PC-3 (cell line): ENCODE data around the gene SMOC2. TPM values are rescaled to one million over a fixed set of nuclear protein-coding genes. Genes with fewer than 3 reads are reported as not detected.

Source experiments
- ATAC-seq: fragments of 200-7000 bp; cut with Tn5 transposase; 2 replicates; pipeline ENCODE4 v1.9.1; 2020; ENCODE audit warnings: mild to moderate bottlenecking, moderate library complexity
- BruUV-seq: library from RNA; stranded (reverse); fragments of 400-500 nt; replicated peaks from 2 replicates; lab custom pipeline; 2021; lab: Mats Ljungman, UMichigan
- CTCF ChIA-PET: fragments of 300-600 bp; sonication (Branson Sonifier 250); formaldehyde crosslinking; loops from one replicate; lab custom pipeline; 2022; ENCODE audit warnings: antibody characterized with exemption; lab: Charles Lee
- POLR2A ChIA-PET: fragments of 300-600 bp; sonication (Branson Sonifier 250); formaldehyde crosslinking; loops from one replicate; lab custom pipeline; 2022; ENCODE audit warnings: antibody characterized with exemption; ENCODE audit not compliant: unreplicated experiment; lab: Charles Lee
- DNase-seq: peaks from one replicate; pipeline ENCODE4 v3.0.0-alpha.2; 2015
- H2AFZ ChIP-seq: fragments of 300-600 bp; sonication (generic); 2 replicates; pipeline ENCODE4 v1.6.0; 2016; ENCODE audit warnings: antibody characterized with exemption, low read length
- H3F3A ChIP-seq: fragments of 300-600 bp; sonication (generic); one replicate; pipeline ENCODE4 v1.6.0; 2017; ENCODE audit warnings: antibody characterized with exemption, low read length, control low read depth, mild to moderate bottlenecking; ENCODE audit not compliant: unreplicated experiment
- H3K27ac ChIP-seq: fragments of 300-600 bp; sonication (generic); 2 replicates; pipeline ENCODE4 v1.5.1; 2016; ENCODE audit warnings: mild to moderate bottlenecking, low read length
- H3K27me3 ChIP-seq: fragments of 300-600 bp; sonication (generic); 2 replicates; pipeline ENCODE4 v1.6.1; 2016; ENCODE audit warnings: low read length, mixed read lengths
- H3K36me3 ChIP-seq: fragments of 300-600 bp; sonication (generic); 2 replicates; pipeline ENCODE4 v1.6.1; 2016; ENCODE audit warnings: low read depth, mixed run types, low read length, mixed read lengths
- H3K4me1 ChIP-seq: fragments of 300-600 bp; sonication (generic); 2 replicates; pipeline ENCODE4 v1.5.1; 2016; ENCODE audit warnings: low read length; ENCODE audit not compliant: insufficient read depth
- H3K4me2 ChIP-seq: fragments of 300-600 bp; sonication (generic); 2 replicates; pipeline ENCODE4 v1.6.0; 2016; ENCODE audit warnings: low read length
- H3K4me3 ChIP-seq: fragments of 300-600 bp; sonication (generic); 2 replicates; pipeline ENCODE4 v1.5.1; 2016; ENCODE audit warnings: mild to moderate bottlenecking, low read length, mixed read lengths
- H3K79me2 ChIP-seq: fragments of 300-600 bp; sonication (generic); 2 replicates; pipeline ENCODE4 v1.6.1; 2017; ENCODE audit warnings: low read length, mixed read lengths
- H3K9ac ChIP-seq: fragments of 300-600 bp; sonication (generic); 2 replicates; pipeline ENCODE4 v1.6.0; 2016; ENCODE audit warnings: mild to moderate bottlenecking, low read length
- H3K9me2 ChIP-seq: fragments of 300-600 bp; sonication (generic); replicated peaks from 2 replicates; pipeline ENCODE4 v1.6.1; 2016; ENCODE audit warnings: mixed run types, low read length, mixed read lengths
- H3K9me3 ChIP-seq: fragments of 300-600 bp; sonication (generic); 2 replicates; pipeline ENCODE4 v1.6.1; 2016; ENCODE audit warnings: low read length, mixed read lengths
- H4K20me1 ChIP-seq: fragments of 300-600 bp; sonication (generic); 2 replicates; pipeline ENCODE4 v1.6.1; 2016; ENCODE audit warnings: low read length, mixed read lengths
- CTCF ChIP-seq: fragments of 300-600 bp; sonication (generic); conservative IDR thresholded peaks from 2 replicates; pipeline ENCODE4 v1.5.1; 2017; ENCODE audit warnings: antibody characterized with exemption, low read depth, mild to moderate bottlenecking, low read length
- EZH2 ChIP-seq: fragments of 300-600 bp; sonication (generic); IDR thresholded peaks from one replicate; pipeline ENCODE4 v1.6.1; 2017; ENCODE audit warnings: antibody characterized with exemption, mild to moderate bottlenecking, low read length; ENCODE audit not compliant: unreplicated experiment
- EZH2phosphoT487 ChIP-seq: fragments of 300-600 bp; sonication (generic); IDR thresholded peaks from 2 replicates; pipeline ENCODE4 v1.6.1; 2018; ENCODE audit warnings: mild to moderate bottlenecking, antibody characterized with exemption, low read length, borderline replicate concordance
- intact Hi-C: fragments of 100-400 bp; cut with micrococcal nuclease; formaldehyde crosslinking; loops from 2 replicates; pipeline ENCODE4 v1.9.0; 2023
- total RNA-seq: library from RNA; depleted of rRNA; stranded (reverse); fragments of >200 nt; gene quantifications from 2 replicates; pipeline ENCODE4 v1.2.3, GENCODE V29; 2014

The SMOC2 gene
- total RNA-seq, 1 experiment from 2014 or later: not detected

- ChIA-PET POLR2A (no interaction called here), CTCF (no interaction called here)
- Histone ChIP-seq H3K4me2 (no peak overlapping the region), H3F3A (no peaks in the 10 kb centered on the region), H3K9me3 (no peaks in the 10 kb centered on the region), H3K79me2 (no peaks in the 10 kb centered on the region), H4K20me1 (no peaks in the 10 kb centered on the region), H3K4me1 (no peaks in the 10 kb centered on the region), H2AFZ (no peak overlapping the region), H3K27me3 (no peaks in the 10 kb centered on the region; the same call in 1 of the 2 replicates), H3K27ac (no peak overlapping the region), H3K36me3 (no peaks in the 10 kb centered on the region), H3K4me3 (no peak overlapping the region), H3K9ac (no peak overlapping the region), H3K9me2 (no peaks in the 10 kb centered on the region)
- no peak for TF ChIP-seq CTCF
- TF ChIP-seq EZH2phosphoT487: no peak
- TF ChIP-seq EZH2: no peak
- intact Hi-C loops: no loop called here
- DNase-seq (no peak), ATAC-seq (no peak)
- BruUV-seq: no TSS peak
Measured at GRCh38 chr6:168562576-168563151, 121.7 kb downstream of the SMOC2 start.

GRCh38 chr6:168563656-168564055 lies 122.7 kb downstream of the SMOC2 start:
- no TSS peak for BruUV-seq
- H3K27me3 ChIP-seq: no peaks in the 10 kb centered on the region; the same call in 1 of the 2 replicates
- no peak for TF ChIP-seq EZH2phosphoT487
- no peak for TF ChIP-seq EZH2
- no peak for TF ChIP-seq CTCF

GRCh38 chr6:168565112-168565511 lies 124.1 kb downstream of the SMOC2 start:
- Histone ChIP-seq H2AFZ (no peak overlapping the region), H3K27ac (no peak overlapping the region), H3K9me2 (no peaks in the 10 kb centered on the region), H3K4me1 (no peaks in the 10 kb centered on the region), H3K79me2 (no peaks in the 10 kb centered on the region), H3F3A (no peaks in the 10 kb centered on the region), H3K4me2 (no peak overlapping the region), H3K9ac (no peak overlapping the region), H3K9me3 (no peaks in the 10 kb centered on the region), H3K4me3 (no peak overlapping the region), H4K20me1 (no peaks in the 10 kb centered on the region), H3K36me3 (no peaks in the 10 kb centered on the region), H3K27me3 (no peaks in the 10 kb centered on the region; the same call in 1 of the 2 replicates)
- ChIA-PET POLR2A (no interaction called here), CTCF (no interaction called here)
- intact Hi-C loops: no loop called here
- no peak for TF ChIP-seq EZH2
- TF ChIP-seq CTCF: no peak
- no peak for TF ChIP-seq EZH2phosphoT487
- ATAC-seq (no peak), DNase-seq (no peak)
- no TSS peak for BruUV-seq

More at GRCh38 chr6:168563656-168564055, 122.7 kb downstream of the SMOC2 start:
- CTCF ChIA-PET: no interaction called here
- Histone ChIP-seq H3K4me1 (no peaks in the 10 kb centered on the region), H3K27ac (no peak overlapping the region), H2AFZ (no peak overlapping the region), H3K79me2 (no peaks in the 10 kb centered on the region), H3K4me2 (no peak overlapping the region), H3F3A (no peaks in the 10 kb centered on the region), H4K20me1 (no peaks in the 10 kb centered on the region), H3K9ac (no peak overlapping the region), H3K4me3 (no peak overlapping the region), H3K9me2 (no peaks in the 10 kb centered on the region), H3K36me3 (no peaks in the 10 kb centered on the region), H3K9me3 (no peaks in the 10 kb centered on the region)
- intact Hi-C loops: no loop called here
- ATAC-seq (no peak), DNase-seq (no peak)
- POLR2A ChIA-PET: no interaction called here
